ENCODE data around the gene EOGT. TPM values are rescaled to one million over a fixed set of nuclear protein-coding genes. Genes with fewer than 3 reads are reported as not detected.

EOGT gene
- total and polyA plus RNA-seq, 10 of the 15 experiments (the other 5 are each of a cell fraction or from before 2014, with no cell fraction given) = 3.5 to 16.5 (median 8.3) TPM

DNA sequence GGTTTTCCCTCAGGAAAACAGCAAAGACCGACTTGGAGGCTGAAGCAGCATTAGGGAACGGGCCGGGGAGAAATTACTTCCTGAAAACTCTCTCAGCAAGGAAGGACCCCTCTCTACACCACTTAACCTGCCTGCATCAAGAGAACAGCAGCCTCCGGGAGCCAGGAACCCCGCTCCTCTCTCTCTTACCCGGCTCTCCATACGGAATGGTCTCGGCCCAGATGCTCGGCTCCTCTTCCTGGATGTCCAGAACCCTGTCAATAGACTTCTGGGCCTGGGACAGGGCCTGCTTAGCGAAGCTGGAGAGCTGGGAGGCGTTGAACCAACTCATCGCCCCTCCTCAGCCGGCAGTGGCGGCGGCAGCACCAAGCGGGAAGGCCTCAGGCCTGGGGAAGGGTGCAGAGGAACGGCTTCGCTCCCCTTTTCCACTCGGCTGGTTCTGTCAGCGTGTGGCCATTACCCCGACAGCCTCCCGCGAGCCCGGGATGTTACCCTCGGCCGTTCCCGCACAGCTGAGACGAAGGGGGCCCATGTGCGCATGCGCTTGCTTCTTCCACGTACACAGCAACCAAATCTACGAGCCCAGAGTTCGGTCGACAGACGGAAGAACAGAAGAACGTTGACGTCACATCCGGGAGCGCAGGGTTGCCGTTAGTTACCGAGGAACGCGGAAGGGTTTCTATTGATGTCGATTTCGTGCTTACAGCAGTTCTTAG, 38.4 kb upstream of the EOGT start, which contains the start of gene TMF1 (continued):
- TF ChIP-seq, protein P1, sequence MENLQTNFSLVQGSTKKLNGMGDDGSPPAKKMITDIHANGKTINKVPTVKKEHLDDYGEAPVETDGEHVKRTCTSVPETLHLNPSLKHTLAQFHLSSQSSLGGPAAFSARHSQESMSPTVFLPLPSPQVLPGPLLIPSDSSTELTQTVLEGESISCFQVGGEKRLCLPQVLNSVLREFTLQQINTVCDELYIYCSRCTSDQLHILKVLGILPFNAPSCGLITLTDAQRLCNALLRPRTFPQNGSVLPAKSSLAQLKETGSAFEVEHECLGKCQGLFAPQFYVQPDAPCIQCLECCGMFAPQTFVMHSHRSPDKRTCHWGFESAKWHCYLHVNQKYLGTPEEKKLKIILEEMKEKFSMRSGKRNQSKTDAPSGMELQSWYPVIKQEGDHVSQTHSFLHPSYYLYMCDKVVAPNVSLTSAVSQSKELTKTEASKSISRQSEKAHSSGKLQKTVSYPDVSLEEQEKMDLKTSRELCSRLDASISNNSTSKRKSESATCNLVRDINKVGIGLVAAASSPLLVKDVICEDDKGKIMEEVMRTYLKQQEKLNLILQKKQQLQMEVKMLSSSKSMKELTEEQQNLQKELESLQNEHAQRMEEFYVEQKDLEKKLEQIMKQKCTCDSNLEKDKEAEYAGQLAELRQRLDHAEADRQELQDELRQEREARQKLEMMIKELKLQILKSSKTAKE (IDR thresholded peaks at IDR 0.05; ENCODE audit: low read depth, poor library complexity, severe bottlenecking) = no peak
- TF ChIP-seq ZNF274 (IDR thresholded peaks at IDR 0.05; ENCODE audit: insufficient read depth, insufficient read length) (no peak), FOXK2 (IDR thresholded peaks at IDR 0.05) (no peak), HCFC1 (IDR thresholded peaks at IDR 0.05; ENCODE audit: low read length) (peak; percentile 56), GATAD2B (conservative IDR thresholded peaks at IDR 0.05; ENCODE audit: low read depth) (0 out of 2 replicates have a peak, but pooled peaks have one; percentile 39), IKZF1 (conservative IDR thresholded peaks at IDR 0.05) (peak; percentile 57), CBX3 (IDR thresholded peaks at IDR 0.05; ENCODE audit: borderline replicate concordance, low read depth) (no peak), SP1 (IDR thresholded peaks at IDR 0.05; ENCODE audit: low read depth, low read length) (no peak), CREB1 (IDR thresholded peaks at IDR 0.05; ENCODE audit: low read depth) (peak; percentile 95), CHD2 (IDR thresholded peaks at IDR 0.05; ENCODE audit: borderline replicate concordance, low read depth, low read length) (peak; percentile 73), SMAD5 (IDR thresholded peaks at IDR 0.05; ENCODE audit: low read depth) (no peak), JUND (IDR thresholded peaks at IDR 0.05; ENCODE audit: low read depth, low read length) (no peak), SREBF2 (IDR thresholded peaks at IDR 0.05; ENCODE audit: low read length) (no peak), IRF4 (IDR thresholded peaks at IDR 0.05; ENCODE audit: low read depth, low read length) (no peak), SPI1 (IDR thresholded peaks at IDR 0.05; ENCODE audit: borderline replicate concordance, insufficient read depth, low read depth, low read length) (no peak), TAF1 (IDR thresholded peaks at IDR 0.05; ENCODE audit: borderline replicate concordance, low read depth, low read length) (peak; percentile 53; the same call in 1 of the 2 replicates)
- TF ChIP-seq, protein P2, sequence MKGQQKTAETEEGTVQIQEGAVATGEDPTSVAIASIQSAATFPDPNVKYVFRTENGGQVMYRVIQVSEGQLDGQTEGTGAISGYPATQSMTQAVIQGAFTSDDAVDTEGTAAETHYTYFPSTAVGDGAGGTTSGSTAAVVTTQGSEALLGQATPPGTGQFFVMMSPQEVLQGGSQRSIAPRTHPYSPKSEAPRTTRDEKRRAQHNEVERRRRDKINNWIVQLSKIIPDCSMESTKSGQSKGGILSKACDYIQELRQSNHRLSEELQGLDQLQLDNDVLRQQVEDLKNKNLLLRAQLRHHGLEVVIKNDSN (IDR thresholded peaks at IDR 0.05; ENCODE audit: borderline replicate concordance, extremely low read length, insufficient read depth, low read depth, low read length) = no peak
- TF ChIP-seq, protein P3, sequence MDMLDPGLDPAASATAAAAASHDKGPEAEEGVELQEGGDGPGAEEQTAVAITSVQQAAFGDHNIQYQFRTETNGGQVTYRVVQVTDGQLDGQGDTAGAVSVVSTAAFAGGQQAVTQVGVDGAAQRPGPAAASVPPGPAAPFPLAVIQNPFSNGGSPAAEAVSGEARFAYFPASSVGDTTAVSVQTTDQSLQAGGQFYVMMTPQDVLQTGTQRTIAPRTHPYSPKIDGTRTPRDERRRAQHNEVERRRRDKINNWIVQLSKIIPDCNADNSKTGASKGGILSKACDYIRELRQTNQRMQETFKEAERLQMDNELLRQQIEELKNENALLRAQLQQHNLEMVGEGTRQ (IDR thresholded peaks at IDR 0.05; ENCODE audit: borderline replicate concordance, low read depth, low read length) = no peak
- TF ChIP-seq, protein P4, sequence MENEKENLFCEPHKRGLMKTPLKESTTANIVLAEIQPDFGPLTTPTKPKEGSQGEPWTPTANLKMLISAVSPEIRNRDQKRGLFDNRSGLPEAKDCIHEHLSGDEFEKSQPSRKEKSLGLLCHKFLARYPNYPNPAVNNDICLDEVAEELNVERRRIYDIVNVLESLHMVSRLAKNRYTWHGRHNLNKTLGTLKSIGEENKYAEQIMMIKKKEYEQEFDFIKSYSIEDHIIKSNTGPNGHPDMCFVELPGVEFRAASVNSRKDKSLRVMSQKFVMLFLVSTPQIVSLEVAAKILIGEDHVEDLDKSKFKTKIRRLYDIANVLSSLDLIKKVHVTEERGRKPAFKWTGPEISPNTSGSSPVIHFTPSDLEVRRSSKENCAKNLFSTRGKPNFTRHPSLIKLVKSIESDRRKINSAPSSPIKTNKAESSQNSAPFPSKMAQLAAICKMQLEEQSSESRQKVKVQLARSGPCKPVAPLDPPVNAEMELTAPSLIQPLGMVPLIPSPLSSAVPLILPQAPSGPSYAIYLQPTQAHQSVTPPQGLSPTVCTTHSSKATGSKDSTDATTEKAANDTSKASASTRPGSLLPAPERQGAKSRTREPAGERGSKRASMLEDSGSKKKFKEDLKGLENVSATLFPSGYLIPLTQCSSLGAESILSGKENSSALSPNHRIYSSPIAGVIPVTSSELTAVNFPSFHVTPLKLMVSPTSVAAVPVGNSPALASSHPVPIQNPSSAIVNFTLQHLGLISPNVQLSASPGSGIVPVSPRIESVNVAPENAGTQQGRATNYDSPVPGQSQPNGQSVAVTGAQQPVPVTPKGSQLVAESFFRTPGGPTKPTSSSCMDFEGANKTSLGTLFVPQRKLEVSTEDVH (IDR thresholded peaks at IDR 0.05; ENCODE audit: low read depth, partially characterized antibody) = peak; percentile 51

Measured in GM12878 (cell line).